Heart left ventricle (tissue), 16 donors: ENCODE data around the gene IMPG2. TPM values are rescaled to one million over a fixed set of nuclear protein-coding genes. Genes with fewer than 3 reads are reported as not detected.

Experiments used
- ATAC-seq, 4 donors: fragments of 200-7000 bp; cut with Tn5 transposase; one replicate each; pipeline ENCODE4 v1.9.1; 2020 to 2022; ENCODE audit warnings: moderate library complexity in 4 of 4, mild to moderate bottlenecking in 3 of 4, moderate number of reproducible peaks in 1 of 4
- DNase-seq, 5 donors: peaks; one replicate each; pipeline ENCODE4 v3.0.0-alpha.2; 2020
- H3K27ac ChIP-seq, 12 donors: fragments of 200-600 bp; sonication (generic) in 4 of 12; one replicate each; pipeline versions ENCODE4 v1.5.0 to v1.8.0; 2016 to 2022; ENCODE audit warnings: mild to moderate bottlenecking in 2 of 12
- H3K27me3 ChIP-seq, 9 donors: fragments of 200-600 bp; sonication (generic) in 2 of 9; one replicate each; pipeline versions ENCODE4 v1.5.1 to v1.8.0; 2016 to 2022; ENCODE audit warnings: mild to moderate bottlenecking in 3 of 9
- H3K36me3 ChIP-seq, 9 donors: fragments of 200-600 bp; sonication (generic) in 2 of 9; one replicate each; pipeline versions ENCODE4 v1.5.0 to v1.8.0; 2018 to 2022; ENCODE audit warnings: mild to moderate bottlenecking in 2 of 9
- H3K4me1 ChIP-seq, 12 donors: fragments of 200-600 bp; sonication (generic) in 4 of 12; one replicate each; pipeline versions ENCODE4 v1.5.0 to v1.8.0; 2016 to 2022; ENCODE audit warnings: mild to moderate bottlenecking in 3 of 12
- H3K4me3 ChIP-seq, 12 donors: fragments of 200-600 bp; sonication (generic) in 4 of 12; one replicate each; pipeline versions ENCODE4 v1.5.0 to v1.8.0; 2017 to 2022; ENCODE audit warnings: mild to moderate bottlenecking in 9 of 12, moderate library complexity in 4 of 12
- H3K9me3 ChIP-seq, 12 donors: fragments of 200-600 bp; sonication (generic) in 4 of 12; one replicate each; pipeline versions ENCODE4 v1.5.0 to v1.8.0; 2016 to 2022; ENCODE audit warnings: mild to moderate bottlenecking in 1 of 12
- POLR2A ChIP-seq, 2 donors: fragments of 450-650 bp; IDR thresholded peaks; one replicate each; pipeline ENCODE4 v1.6.1; 2017; ENCODE audit warnings: antibody characterized with exemption in 2 of 2, mild to moderate bottlenecking in 2 of 2, moderate library complexity in 2 of 2
- WGBS, 4 donors: extraction: QIAGEN DNeasy Blood & Tissue Kit in 2 of 4; methylation state at CpG; one replicate each; pipeline versions ENCODE4 v1.1.5 to v1.1.7; 2013 to 2018; 5-methylcytosine and 5-hydroxymethylcytosine counted together
- intact Hi-C, 10 donors: fragments of 100-400 bp; cut with DNase I; formaldehyde crosslinking; loops; one replicate each; pipeline versions ENCODE4 v1.11.1 to v1.14.2; 2022
- polyA plus RNA-seq, 2 donors: library from polyadenylated mRNA; stranded (reverse); fragments of 200-250 nt; gene quantifications; one replicate each; pipeline ENCODE4 v1.2.3, GENCODE V29; 2013
- total RNA-seq, 9 donors: library from RNA; depleted of rRNA in 2 of 9; stranded (reverse); fragments of >200 nt in 2 of 9; fragmentation: NEBNext Ultra II Directional in 3 of 9; extraction: Animal tissue kit (Norgen Biotek cat#: 25700) in 3 of 9; gene quantifications; one replicate each; pipeline versions ENCODE4 v1.1.0 to v1.2.4, GENCODE V29; 2016 to 2023
- TF ChIP-seq, protein P1 (sequence below), 12 donors: fragments of 200-600 bp; sonication (generic) in 4 of 12; IDR thresholded peaks; one replicate each; pipeline versions ENCODE4 v1.5.0 to v1.8.0; 2018 to 2022; ENCODE audit warnings: antibody characterized with exemption in 12 of 12, mild to moderate bottlenecking in 5 of 12
- donor health status: ischemic (EF 13 %, LVEDD 7.1; RV severe dilation, severe dysfunction).
- donor health status: healthy with polysubstance abuse.
- donor health status: DM: no; HTN: yes; CAD: no.
- donor health status: DM: no; HTN: no; CAD: no.
- donor health status: ischemic (EF 25% LVEDD 6.9; RV normal size, moderate dysfunction).
- donor health status: ischemic (EF 25% LVEDD 5.7; RV mildly dilated, moderate dysfunction).
- donor health status: healthy.
- donor health status: DM: yes; HTN: yes; CAD: no.
- donor health status: ischemic (EF 35%, LVEDD 5.7; RV mildly dilated, moderate dysfunction).
- donor health status: nonischemic (EF 11% LVEDD 7.7; RV severe dilation, severe dysfunction).
- donor health status: DM: yes; HTN: yes; CAD: no.
- donor health status: PGD.
- donor health status: ischemic (EF 29% LVEDD 5.4; RV normal size, mild dysfunction).
- donor health status: nonischemic (EF 23%, LVEDD 6.1; RV moderate dilation, normal function).

The IMPG2 gene
- total and polyA plus RNA-seq, 11 donors, result 0.06 to 0.41 (median 0.19) TPM; not detected in 1

DNA sequence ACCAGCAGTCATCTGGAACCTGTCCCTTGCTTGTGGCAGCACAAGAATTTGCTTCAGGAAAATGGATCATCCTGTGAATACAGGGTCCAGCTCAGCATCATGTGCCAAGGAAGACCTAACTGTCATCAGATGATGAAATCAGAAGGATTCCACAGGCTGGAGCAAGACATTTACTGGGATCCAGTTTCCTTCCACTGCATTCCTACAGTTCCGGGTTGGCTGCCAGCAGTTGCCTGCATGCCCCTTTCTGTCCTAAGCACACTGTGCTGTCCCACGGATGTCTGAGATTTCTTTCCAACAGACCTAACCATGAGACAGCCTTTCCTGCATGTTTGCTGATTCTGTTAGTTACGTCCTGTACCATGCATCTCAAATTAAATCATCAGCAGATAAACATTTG lies 140.7 kb downstream of the IMPG2 start:
- Histone ChIP-seq H3K27ac (no peak overlapping the region), H3K27me3 (no peaks in the 10 kb centered on the region), H3K36me3 (no peaks in the 10 kb centered on the region), H3K4me1 (peaks cover 0 to 7% (median 0%) of the 10 kb centered on the region in 12 donors), H3K9me3 (peaks cover 0 to 6% (median 0%) of the 10 kb centered on the region in 12 donors), H3K4me3 (no peak overlapping the region)
- no peak for TF ChIP-seq POLR2A (IDR thresholded peaks at IDR 0.05)
- TF ChIP-seq, protein P1, sequence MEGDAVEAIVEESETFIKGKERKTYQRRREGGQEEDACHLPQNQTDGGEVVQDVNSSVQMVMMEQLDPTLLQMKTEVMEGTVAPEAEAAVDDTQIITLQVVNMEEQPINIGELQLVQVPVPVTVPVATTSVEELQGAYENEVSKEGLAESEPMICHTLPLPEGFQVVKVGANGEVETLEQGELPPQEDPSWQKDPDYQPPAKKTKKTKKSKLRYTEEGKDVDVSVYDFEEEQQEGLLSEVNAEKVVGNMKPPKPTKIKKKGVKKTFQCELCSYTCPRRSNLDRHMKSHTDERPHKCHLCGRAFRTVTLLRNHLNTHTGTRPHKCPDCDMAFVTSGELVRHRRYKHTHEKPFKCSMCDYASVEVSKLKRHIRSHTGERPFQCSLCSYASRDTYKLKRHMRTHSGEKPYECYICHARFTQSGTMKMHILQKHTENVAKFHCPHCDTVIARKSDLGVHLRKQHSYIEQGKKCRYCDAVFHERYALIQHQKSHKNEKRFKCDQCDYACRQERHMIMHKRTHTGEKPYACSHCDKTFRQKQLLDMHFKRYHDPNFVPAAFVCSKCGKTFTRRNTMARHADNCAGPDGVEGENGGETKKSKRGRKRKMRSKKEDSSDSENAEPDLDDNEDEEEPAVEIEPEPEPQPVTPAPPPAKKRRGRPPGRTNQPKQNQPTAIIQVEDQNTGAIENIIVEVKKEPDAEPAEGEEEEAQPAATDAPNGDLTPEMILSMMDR (IDR thresholded peaks at IDR 0.05), result no peak
- DNase-seq (no peak), ATAC-seq (peak in 1 of 4 donors; percentile 61)
- 41 to 71% (median 49%) methylated on average over 3 of the region's 3 CpGs for WGBS, 4 donors
- intact Hi-C loops, result loop anchor here in 1 of 10 donors (10.0 kb wide), 1 partner anchor 105 kb away; no protein-coding TSS in a partner anchor

DNA sequence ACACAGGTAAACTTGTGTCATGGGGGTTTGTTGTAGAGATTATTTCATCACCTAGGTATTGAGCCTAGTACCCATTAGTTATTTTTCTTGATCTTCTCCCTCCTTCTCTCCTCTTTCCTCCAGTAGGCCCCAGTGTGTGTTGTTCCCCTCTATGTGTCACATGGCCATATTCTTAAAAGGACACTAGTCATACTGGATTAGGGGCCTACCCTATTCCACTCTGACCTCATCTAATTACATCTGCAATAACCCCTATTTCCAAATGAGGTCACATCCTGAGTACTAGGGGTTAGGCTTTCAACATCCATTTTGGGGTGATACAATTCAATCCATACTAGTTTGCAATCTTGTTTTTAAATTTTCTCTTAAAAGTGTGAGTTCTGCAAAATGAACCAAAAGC lies 142.8 kb downstream of the IMPG2 start:
- H3K4me1 ChIP-seq, result peaks cover 0 to 7% (median 0%) of the 10 kb centered on the region in 12 donors
- H3K4me3 ChIP-seq, result no peak overlapping the region
- DNase-seq, result no peak
- intact Hi-C loops, result no loop called here
- TF ChIP-seq POLR2A (IDR thresholded peaks at IDR 0.05), result no peak
- TF ChIP-seq, protein P1 (IDR thresholded peaks at IDR 0.05), result no peak
- no peaks in the 10 kb centered on the region for H3K36me3 ChIP-seq
- H3K27me3 ChIP-seq, result no peaks in the 10 kb centered on the region
- peaks cover 0 to 9% (median 0%) of the 10 kb centered on the region in 12 donors for H3K9me3 ChIP-seq
- ATAC-seq, result no peak
- H3K27ac ChIP-seq, result no peak overlapping the region

Other genes with a start within 250 kb of the IMPG2 start
- gene SENP7, start 192.6 kb upstream of the IMPG2 start, total RNA-seq, result 10 to 100 TPM in 4 of 9 donors, 1 to 10 TPM in 5; 6.6 to 12.0 (median 8.5) TPM
- 1 to 10 TPM; 5.3 to 6.5 TPM for gene SENP7, start 192.6 kb upstream of the IMPG2 start, polyA plus RNA-seq
- 10 to 100 TPM; 24.5 to 27.6 (median 26.4) TPM for gene TRMT10C, start 241.3 kb upstream of the IMPG2 start, total RNA-seq
- gene TRMT10C, start 241.3 kb upstream of the IMPG2 start, polyA plus RNA-seq, result 10 to 100 TPM; 21.1 to 36.2 TPM